Stromal cell of bone marrow (primary cell): ENCODE measurements around the gene ATXN7L1.
"Not testable (repeated sequence)": the region's sequence is repeated elsewhere in the genome, so short reads cannot be mapped to it uniquely, and the experiment has no call there.

Source experiments
- DNase-seq: peaks from one replicate; pipeline ENCODE4 v3.0.0-alpha.2; 2012; ENCODE audit warnings: low read depth

Gene ATXN7L1

DNA sequence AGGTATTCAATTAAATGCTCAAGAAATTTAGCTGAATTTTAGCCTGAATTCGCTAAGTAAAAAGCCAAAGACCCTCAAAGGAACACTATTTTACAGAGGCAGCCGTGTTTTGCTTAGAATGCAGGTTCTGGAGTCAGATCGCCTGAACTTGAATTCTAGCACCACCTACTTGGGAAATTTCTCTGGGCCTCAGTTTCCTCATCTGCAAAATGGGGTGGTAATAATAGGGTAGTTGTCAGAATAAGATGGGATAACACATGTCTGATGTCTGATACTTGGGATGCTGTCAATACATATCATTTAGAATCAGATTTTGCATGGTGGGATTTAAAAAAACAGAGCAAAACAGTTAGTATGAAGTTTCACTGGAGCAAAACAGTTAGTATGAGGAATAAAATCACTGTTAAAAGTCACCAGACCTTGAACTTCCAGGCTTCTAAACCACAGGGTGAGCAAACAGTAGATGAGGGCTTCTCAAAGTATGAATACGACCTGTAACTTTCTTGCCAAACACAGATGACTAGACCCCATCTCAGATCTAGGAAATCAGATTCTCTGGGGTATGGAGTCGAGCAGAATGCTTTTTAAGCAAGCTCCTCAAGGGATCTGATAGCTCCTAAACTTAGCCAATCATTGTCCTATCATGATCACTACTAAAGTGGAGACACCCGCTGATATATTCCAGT, 75.4 kb downstream of the ATXN7L1 start:
- no peak for DNase-seq

DNA sequence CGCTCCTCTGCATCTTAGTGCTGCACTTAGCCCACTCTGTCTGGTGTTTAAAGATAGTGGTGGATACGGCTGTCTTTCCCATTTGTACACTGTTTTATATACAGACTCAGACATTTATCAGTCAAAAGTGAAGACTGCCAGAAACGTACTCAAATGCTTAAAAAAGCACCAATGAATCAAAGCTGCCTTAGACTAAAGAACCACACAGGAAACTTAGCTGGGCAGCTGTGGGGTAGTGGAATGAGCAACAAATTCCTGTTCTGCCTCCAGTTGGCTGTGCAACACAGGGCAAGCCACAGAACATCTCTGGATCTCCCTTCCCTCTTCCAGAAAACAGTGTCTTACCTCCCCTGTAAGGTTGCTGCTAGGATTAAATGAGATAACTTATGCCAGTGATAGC, 76.0 kb downstream of the ATXN7L1 start:
- DNase-seq, result peak; percentile 32

DNA sequence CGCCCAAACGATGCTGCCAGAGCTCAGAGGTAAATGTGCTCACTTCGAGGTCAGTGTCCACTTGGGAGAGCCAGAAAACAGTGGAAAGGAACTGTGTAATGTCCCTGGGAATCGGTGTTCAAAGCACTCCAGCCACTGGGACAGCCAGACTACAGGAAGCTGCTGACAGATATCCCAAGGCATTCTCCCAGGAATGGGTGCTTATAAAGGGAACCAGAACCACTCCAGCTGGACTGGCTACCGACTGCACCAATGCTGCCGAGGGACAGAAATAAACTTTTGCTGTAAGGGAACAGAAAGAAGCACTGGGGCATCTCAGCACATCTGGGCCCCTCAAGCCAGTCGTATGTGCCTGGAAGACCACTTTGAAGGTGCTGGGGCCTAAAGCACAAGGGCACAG, 76.7 kb downstream of the ATXN7L1 start:
- no peak for DNase-seq

DNA sequence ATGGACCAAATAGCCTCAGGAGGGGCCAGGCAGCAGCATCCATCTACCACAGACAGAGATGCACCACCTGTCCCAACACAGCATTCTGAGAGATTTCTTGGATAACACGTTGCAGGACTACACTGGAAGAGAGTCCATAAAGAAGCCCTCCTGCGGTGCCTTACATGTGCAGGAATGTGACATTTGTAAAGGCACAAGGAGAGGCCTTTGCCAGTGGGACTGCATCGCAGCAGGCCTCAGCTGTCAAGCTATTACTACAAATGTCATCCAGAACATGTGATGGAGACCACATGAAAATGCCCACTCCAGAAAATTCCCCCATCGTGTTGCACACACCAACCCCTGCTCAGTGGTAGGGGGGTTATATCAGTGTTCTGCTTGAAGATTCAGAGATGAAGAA, 77.4 kb downstream of the ATXN7L1 start:
- no peak for DNase-seq

DNA sequence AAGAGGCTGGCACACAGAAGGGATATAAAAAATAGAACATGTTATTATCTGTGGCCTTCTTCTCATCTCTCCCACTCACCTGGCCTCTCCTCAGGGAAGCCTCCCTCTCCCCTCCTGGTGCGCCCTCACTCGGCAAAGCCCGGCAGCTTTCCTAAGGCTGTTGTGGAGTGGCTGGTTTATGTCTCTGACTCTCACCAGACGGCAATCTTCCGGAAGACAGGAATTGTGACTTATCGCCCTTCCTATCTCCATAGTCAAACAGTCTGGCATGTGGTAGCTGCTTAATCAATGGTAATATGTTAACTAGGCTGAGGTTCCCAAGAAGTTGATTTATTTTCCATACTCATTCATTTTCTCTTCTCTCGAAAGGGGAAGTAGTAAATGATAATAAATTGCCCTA, 78.7 kb downstream of the ATXN7L1 start:
- no peak for DNase-seq

DNA sequence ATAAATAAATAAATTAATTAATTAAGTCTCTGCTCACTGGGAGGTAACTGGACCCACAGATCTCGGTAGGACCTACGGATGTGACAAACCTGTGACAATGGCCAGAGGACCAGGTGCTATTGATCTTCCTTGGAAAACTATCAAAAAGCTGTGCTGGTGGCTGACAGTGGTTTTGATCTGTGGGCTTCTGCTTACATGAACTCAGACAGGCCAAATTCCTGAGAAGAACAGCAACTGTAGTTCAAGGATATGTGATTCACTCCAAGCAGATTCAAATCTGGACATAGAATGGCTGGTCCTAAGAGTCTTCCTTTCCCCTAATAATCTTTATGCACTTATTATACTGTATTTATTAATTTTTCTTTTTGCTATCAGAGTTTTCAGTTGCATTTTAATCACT, 80.0 kb downstream of the ATXN7L1 start:
- DNase-seq, result no peak

DNA sequence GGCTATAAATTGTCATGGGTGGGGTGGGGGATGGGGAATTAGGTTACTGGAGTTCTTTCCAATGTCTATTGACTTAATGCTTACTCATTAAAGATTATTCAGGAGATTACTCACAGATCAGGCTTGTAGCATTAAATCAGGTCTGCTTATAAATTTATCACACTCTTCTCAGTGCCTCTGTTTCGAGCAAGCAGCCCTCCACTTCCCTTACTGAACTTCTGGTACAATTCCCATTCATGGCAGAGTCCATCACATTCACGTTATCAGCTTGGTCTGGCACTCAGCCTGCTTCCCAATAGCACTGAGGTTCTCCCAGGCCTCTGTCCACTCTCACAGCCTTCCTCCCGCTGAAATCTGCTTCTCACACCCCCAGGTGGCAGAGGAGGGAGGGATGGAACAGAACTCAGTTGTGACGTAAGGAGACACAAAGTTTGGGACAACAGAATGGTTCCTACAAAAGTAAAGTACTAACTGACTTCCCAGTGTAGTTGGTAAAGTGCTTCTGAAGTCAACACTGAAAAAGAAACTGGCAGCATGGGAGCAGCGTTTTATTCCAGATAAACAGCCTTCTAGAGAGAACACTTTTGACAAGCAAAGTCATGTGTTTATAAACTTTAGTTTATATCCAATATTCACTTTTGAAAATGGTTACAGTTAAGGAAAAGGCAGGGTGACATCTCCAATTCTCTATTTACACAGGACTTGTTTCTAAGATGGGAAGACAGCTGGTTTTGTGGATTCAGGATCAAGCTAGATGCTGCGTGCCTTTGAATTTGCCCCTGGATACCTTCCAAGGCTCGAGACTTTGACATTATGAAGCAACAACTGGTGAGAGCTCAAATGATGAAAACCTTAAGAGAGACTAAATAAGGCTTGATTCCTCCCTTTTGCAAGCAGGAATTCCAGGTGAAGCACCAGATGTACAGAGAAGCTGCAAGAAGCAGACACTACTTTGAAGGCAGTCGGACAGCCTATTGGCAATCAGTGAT, 81.4 kb downstream of the ATXN7L1 start:
- DNase-seq, result no peak

DNA sequence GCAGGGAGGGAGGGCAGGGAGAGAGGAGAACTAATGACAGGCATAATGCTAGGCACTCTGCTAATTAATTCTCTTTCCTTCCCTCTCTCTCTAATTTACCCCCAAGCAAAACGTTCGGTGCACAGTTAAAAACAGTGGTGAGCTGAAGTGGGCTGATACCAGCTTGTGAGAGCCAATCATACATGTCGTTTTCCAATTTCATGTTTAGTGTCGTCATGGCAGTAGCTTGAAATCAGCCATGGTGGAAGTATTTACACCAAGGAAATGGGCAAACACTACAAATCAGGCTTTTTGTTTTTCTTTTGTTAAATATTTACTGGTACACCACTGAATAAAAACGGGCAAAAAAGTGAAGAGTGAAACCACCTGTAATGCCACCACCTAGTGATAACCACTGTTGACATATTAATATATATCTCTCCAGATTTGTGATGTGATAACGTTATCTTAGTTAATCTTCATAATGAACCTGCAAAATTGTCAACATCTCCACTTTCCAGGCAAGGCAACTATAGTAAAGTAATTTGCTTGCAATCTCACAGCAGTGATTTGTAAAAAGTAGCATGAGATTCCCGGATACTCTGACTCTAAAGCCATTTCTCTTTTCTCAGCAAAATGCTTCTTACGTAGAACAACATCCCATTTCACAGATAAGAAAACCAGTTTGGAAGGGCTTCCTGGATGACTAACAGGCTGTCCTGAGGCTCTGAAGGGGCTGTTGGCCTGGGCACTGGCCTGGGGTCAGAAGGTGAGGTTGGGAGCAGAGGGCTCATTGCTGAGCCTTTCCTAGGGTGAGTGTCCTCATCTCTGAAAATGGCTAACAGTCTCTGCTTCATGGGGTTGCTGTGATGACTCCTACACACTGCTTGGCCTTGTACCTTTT, 83.7 kb downstream of the ATXN7L1 start:
- no peak for DNase-seq

DNA sequence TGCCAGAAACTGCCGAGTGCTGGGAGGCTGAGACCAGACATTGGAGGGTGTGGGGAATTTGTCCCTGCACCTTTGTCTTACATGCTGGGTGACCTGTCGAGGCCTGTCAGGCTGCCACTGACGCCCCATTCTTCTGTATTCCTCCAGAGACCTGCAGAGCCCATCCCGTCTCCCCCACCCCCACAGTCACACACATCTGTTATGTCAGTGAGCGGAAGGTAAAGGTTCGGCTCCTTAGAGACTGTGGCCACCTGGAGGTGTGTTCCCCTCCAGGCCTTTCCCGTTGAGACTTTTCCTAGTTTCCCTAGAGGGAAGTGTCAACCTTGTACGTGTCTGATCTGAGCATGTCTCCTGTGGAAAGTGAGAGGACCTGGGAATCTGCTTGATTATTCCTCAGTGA, 84.5 kb downstream of the ATXN7L1 start:
- no peak for DNase-seq

DNA sequence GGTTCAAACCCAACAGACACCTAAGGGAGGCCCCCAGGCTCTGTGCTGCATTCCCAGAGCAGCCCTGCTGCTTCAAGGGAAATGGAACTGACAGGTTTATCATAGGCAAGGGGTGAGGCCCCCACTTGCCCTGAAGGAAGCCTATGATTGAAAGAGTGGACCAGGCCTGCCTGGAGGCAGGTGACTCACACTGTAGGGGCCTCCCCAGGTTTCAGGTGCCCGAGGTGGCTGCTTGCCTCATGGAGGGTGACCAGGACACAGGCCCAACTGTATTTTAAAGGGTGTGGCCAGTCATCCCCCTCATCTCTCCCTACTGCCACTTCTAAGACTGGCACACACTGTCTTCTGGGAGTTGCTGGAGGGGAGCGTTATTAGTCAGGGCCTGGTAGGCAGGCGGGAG, 85.4 kb downstream of the ATXN7L1 start:
- DNase-seq, result no peak

DNA sequence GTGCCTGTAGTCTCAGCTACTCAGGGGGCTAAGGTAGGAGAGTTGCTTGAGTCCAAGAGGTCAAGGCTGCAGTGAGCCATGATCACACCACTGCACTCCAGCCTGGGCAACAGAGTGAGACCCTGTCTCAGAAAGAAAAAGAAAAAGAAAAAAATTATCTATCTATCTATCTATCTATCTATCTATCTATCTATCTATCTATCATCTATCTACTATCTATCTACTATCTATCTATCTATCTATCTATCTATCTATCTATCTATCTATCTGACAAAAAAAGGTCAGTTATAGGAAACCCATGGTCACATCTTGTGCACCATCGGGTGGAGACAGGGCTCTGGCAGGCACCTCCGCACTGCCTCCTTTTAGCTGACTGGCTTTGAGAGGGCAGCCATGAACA, 85.9 kb downstream of the ATXN7L1 start:
- DNase-seq, result not testable (repeated sequence)

DNA sequence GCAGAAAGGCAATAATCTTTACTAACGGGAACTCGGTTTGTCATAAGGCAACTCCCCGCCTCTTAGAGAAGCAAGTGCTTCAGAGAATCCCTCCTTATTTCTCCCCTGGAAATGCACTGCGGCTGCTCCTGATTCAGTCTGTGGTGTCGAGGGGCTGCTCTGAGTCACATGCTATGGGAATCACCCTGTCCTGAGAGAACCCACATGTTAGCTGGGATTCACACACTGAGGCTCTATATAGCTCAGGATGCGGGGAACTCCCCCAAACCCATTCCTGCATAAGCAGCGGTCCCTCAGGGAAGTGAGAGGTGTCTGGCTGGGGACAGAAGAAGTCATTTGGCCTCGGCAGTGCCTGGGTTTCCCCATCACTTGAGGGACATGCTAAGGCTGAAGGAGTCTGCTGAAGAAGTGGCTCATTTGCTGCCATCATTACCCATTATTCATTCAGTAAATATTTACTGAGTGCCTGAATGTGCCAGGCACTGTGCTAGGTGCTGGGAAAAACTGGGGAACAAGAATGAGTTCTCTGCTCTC, 87.5 kb downstream of the ATXN7L1 start:
- no peak for DNase-seq

DNA sequence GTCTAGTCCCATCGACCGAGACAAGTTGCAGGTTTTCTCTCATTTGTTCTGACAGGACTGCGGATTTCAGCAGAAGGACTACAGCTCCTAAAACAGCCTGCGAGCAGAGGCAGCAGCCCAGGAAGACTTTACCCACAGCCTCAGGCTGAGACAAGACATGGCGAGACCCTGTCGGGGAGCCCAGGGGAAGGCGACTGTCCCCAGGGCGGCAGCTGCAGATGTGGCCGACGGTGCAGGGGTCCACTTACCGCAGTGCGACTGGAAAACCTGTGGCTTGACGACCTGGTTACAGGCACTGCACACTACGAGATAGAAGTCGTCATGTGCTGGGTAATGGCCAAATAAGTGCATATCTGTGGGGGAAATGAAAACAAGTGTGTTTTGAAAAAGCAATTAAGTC, 88.0 kb downstream of the ATXN7L1 start:
- DNase-seq, result no peak

DNA sequence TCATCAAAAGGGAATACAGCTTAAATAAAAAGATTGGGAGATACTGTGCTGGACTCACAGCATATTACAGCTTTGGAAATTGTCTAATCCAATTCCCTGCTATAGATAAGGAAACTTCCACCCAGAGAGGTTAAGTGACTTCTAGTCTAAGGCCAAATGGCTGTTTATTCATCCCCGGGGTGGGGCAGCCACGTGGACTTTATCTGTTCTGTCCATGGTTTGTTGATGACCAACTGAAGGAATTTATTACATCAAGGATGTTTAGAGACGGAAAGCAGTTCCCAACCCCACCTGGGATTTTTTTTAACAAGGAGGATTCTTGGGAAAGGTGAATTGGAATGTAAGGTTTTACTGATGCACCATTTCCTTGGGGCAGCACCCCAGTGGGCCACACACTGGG, 88.6 kb downstream of the ATXN7L1 start:
- DNase-seq, result no peak

DNA sequence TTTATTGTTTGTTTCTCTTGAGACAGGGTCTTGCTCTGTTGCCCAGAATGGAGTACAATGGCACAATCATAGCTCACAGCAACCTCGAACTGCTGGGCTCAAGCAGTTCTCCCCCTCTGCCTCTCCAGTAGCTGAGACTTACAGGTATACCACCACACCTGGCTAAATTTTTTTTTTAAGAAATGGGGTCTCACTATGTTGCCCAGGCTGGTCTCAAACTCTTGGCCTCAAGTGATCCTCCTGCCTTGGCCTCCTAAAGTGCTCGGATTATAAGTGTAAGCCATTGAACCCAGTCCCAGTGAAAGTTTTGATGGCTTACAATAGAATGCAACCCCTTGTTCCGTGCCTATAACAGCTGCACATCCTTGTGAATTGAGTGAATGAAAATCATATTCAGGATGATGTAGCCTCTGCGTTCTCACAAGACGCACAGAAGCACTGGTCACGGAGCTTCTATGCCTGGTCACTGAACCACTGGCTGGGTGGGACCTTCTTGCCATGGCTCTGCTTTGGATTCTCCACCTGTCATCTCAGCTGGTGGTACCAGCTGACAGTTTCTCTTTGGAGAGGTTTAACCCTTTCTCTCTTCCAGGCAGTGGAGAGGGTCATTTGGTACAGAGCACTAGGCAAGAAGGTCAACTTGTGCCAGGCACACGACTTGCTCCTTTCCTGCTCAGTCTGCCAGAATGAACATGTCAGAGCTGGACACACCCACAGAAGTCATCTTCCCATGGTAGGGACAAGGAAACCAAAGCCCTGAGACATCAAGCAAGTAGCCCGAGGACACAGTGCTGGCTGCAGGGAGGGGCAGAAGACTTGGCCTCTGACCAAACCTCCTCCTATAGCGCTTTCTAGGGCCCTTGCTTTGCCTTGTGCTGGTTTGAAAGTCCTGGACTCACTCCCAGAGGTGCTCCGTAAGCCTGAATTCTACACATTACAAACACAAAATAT, 89.6 kb downstream of the ATXN7L1 start:
- DNase-seq, result no peak

DNA sequence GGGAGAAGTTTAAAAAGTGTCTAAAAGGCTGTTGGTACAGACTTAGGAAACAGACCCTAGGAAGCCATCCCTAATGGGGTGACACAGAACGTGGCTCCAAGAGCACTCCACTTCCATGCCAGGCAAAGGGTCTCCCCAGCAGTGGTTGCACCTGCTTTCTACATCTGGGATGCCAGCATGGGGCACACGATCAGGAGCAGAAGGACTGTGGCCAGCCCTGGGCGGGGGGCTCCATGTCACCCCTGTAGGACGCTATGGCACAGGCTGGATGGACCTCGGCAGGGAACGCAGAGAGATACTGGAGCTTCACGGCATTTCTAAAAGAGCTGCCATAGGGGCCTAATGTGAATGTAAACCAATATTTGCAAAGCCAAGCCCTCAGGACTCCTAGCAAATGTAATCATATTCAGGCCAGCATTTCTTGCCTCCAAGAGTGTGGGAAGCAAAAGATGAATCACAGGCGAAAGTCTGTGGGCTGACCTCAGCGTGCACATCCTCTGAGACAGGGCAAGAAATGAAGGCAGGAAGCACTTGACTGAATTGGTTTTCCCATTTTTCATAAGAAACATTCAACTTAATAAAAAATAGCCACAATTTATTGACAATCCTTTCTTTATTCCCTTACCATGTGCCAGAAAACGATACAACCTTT, 93.9 kb downstream of the ATXN7L1 start:
- DNase-seq, result peak; percentile 79

DNA sequence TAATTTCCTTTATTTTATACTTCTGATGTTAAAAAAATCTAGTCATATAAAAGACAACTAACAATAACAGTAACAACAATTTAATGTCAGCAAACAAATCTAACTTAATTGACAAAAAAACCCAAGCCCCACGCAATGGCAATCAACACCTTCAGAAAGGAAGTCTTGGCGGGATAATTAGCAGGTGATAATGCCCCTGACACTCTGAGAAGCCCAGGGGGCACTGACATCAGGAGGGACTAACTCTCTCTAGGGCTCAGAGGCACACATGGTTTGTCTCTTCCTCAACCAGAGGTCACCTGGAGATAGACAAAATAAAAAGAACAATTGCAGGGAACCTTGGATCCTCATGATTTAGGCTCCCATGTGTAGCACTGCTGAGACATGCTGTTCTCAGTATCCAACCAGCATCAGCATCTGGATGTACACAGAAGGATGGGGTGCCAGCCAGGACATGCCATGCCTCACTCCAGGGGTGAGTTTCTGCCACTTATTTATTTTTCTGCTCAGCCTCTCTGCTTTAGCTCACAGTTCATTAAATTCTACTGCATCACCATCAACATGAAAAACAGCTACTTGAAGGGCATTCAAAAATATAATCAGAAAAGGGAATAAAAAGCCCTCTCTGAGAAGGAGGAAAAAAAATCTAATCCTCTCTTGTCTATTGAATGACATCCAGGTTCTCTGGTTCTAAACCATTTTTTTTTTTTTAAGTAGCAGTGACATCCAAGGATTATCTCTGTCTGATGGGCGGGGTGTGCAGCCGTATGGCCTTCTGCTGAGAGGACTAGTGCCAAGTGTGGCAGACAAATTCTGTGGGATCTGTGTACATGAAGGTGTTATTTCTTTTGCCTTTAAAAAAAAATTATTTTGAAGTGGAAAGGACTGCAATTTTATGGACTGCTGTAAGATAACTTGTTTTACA, 96.3 kb downstream of the ATXN7L1 start:
- DNase-seq, result no peak

DNA sequence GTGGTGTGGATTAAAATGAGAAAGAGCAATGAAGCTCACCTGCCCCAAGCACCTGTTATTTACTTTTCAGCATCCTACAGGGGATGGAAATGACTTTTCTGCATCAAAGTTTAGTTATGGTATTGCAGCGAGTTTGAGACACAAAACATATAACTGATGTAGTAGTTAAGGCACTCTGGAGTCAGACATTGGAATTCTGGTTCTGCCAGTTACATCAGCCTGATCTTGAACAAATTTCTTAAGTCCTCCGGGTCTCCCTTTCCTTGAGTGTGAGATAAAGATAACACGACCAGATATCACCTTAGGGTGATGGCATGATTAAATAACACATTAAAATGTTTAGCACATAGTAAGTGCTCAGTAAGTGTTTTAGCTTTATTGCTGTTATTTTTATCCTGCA, 97.4 kb downstream of the ATXN7L1 start:
- no peak for DNase-seq
